GM19351 (cell line): ENCODE data around the gene GPR61.

ENCODE experiments used
- ATAC-seq: cut with Tn5 transposase; IDR thresholded peaks from one replicate; pipeline ENCODE4 v1.9.1; 2021; ENCODE audit warnings: mild to moderate bottlenecking, moderate library complexity; ENCODE audit not compliant: unreplicated experiment

GPR61 gene

GRCh38 chr1:109508001-109508872 lies 31.4 kb upstream of the GPR61 start:
- no peak for ATAC-seq

DNA sequence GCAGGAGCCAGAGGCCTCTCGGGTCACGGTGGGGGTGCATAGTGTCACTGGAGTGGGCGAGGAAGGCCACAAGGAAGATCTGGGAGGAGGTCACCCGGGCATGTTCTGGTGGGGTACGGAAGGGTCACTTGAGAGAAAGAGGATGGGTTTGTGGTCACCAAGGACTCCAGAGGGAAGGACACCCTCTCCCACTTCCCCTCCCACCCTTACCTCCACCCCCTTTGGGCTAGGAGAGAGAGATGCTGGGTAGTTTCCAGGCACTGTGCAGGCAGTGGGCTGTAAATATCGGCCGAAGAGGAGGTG lies 30.8 kb upstream of the GPR61 start:
- ATAC-seq: no peak

DNA sequence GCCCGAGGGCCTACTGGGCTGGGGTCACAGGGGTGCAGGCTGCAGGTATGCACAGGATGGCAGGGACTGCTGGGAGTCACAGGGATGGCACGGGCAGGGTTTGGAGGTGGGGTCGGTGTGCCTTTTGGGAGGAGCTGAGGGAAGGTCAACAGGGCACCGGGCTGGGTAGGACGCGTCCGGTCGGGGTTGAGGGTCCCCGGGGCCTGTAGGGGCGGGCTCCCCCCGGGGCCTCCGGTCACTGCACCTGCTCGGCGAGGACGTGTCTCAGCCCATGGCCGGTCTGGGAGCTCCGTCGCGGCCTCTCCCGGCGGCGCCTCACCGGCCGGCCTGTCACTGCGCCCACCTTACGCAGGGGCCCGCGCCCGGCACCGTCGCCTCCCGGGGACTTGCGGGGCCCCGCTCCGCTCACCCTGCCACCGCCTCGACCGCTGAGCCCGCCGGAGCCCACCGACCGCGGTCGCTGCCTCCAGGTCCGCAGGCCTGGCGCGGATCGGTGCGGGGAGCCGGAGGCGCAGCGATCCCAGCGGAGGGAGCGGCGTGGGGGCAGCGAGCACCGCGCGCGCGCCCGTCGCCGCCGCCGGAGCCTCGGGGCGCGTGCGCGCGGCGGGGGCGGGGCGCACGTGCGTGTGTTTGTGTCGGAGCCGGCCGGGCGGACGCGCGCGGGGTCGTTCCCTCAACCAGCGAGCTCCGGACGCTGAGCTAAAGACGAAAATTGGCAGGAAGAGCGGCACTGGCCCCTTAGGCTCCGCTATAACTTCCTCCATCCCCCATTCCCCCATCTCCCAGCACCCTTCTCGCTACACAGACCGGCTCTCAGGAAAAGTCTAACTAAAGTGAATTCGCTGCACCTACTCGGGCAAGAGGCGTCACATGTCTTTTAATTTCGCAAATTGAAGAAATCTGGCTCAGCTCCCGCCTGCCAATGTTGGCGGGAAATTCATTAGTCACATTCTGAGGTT lies 30.2 kb upstream of the GPR61 start, which contains the start of gene AMIGO1:
Gene AMIGO1 (minus strand): TSS at position 552 of the 959 bp plus-strand sequence. CDS start 815 bp downstream, outside the sequence.
- ATAC-seq: no peak

DNA sequence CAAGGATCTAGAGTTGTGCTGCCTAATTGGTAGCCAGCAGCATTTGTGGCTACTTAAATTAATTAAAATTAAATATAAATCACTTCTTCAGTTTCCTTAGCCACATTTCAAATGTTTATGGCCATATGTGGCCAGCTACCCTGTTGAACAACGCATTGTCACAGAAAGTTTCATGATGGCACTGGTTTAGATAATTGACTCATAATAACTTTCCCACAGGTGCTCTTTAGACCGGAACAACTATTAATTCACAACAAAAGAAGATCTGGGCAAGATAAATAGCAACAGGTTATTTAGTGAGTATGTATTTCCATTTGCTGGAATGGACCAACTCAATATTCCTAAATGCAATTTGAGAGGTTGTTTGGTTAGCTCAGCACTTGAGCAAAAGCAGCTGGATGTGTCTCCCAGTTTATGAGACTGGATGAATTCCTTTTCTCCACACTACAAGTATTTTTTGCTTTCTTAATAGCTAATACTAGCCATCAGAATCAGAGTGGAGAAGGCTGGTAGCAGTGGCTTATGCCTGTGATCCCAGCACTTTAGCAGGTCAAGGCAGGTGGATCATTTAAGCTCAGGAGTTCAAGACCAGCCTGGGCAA lies 26.5 kb upstream of the GPR61 start:
- ATAC-seq: no peak

- ATAC-seq: no peak
Measured at GRCh38 chr1:109514846-109515245, 24.8 kb upstream of the GPR61 start.

DNA sequence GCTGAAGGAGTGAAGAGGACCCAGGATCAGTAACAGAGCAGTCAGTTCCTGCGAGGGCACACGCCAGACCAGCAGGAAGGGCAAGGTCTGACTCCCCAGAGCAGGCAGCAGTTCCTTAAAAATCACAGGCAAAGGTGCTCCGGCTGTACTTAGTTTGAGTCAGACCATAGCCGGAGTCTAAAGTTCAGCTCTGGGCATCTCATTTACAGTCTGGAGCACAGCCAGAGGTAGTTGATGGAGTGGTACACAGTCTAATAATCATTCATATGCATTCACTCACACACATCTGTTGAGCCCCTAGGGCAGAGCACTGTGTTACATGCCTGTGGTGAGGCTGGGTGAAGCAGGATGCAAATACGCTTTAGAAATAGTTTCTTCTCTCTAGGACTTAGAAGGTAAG lies 22.8 kb upstream of the GPR61 start:
- no peak for ATAC-seq

GRCh38 chr1:109517337-109517736 lies 22.3 kb upstream of the GPR61 start:
- ATAC-seq: no peak

- ATAC-seq: no peak
Measured at GRCh38 chr1:109521002-109521951, 18.4 kb upstream of the GPR61 start.

DNA sequence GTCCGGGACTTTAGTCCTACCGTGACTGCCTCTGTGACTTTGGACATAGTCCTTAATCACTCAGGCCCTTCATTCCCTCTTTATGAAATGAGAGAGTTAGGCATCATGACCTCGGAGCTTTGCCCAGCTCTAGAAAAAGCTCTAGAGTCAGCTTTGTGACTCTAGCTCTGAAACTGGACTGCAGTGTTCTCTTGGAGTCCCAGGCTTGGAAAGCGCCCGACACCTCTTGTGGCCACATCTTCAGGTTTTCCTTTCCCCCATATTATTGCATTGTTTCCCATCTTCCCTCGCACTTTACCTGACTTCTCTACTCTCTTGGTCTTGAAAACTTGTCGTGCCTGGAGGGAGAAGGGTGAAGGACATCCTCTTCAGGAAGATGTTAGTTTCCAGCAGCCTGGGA lies 17.6 kb upstream of the GPR61 start:
- no peak for ATAC-seq

- ATAC-seq: no peak
Measured at GRCh38 chr1:109523706-109524105, 16.0 kb upstream of the GPR61 start.

- ATAC-seq: peak; percentile 70
Measured at GRCh38 chr1:109527098-109527811, 12.4 kb upstream of the GPR61 start.

DNA sequence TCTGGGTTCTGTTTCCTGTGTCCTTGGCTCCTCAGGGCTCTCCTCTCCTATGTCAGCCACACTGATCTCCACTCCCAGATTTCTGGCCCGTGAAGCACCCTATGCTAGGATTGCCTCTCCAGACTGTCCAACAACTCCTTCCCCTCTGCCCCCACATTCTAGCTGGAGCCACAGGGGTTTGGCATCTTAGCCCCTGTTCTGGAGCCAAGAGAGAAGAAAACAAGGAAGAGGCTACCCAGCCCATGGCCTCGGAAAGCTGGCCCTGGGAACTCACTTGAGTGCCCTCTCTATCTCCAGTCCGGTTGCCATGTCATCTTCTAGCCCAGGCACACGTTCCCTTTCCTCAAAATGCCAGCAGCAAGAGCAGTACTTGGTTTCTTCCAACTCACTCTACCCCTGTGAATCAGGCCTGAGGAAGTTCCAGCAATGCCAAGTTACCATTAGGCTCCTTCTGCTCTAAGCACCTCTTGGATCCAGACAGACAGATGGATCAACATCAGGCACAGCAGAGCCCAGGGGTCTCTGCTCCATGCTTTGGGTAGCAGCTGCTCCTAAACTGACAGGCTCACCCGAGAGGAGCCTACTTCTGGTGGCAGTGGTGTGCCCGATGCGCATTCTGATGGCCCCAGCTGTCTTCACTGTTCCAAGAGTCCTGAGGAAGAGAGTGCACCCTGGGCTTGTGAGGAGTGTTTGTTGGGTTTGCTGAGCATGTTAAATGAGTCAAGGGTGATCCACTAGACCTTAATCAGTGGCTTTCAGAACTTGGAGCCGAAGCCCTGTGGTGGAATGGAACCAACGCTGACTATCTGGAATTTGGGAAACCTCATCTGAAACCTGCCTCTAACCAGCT lies 11.6 kb upstream of the GPR61 start:
- ATAC-seq: no peak

- ATAC-seq: no peak
Measured at GRCh38 chr1:109528712-109529111, 11.0 kb upstream of the GPR61 start.

- ATAC-seq: no peak
Measured at GRCh38 chr1:109529881-109530456, 9.7 kb upstream of the GPR61 start.

DNA sequence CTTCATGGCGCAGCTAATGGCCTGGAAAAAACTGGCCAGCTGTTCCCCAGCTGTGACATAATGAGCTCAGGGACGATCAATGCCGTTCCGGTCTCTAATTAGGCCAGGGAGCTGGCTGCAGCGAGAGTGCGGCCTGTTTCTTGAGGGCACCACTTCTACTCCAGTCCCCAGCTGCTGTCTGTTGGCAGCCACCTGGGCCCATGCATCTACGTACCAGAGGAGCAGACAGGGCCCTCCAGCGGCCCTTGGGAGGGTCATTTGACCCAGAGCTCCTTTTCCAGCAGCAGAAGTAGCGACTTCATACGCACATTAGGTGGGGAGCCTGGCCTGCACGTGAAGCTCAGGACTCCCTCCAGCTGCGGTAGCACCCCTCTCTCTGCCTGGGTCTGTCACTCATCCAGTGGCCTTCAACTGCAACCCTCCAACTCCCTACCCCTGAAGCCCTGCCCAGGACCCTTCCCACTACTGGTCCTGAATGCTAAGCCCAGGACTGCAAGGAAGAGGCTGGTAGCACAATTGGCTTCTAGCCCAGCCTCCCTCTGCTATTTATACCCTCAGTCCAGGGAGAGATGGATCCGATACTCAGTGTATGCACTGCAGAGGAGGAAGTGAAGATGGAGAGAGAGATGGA lies 9.1 kb upstream of the GPR61 start:
- no peak for ATAC-seq

DNA sequence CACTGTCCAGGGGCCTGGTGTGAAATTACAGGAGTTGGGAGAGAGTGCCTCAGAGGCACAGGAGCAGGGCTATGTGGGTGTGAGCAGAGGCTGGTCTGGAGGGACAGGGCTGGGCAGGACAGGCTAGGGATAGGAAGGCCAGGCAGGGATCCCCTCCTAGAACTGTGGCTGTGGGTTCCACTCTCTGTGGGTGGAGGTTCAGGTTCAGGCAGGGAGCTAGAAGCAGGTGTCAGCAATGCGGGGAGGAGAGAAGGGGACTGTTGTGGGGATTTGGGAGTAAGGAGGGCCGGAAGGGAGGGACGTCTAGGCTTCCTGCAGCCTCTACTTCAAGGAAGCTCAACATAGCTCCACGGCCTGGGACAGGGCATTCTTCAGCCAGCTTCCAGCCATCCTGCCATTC lies 8.3 kb upstream of the GPR61 start:
- ATAC-seq: no peak

DNA sequence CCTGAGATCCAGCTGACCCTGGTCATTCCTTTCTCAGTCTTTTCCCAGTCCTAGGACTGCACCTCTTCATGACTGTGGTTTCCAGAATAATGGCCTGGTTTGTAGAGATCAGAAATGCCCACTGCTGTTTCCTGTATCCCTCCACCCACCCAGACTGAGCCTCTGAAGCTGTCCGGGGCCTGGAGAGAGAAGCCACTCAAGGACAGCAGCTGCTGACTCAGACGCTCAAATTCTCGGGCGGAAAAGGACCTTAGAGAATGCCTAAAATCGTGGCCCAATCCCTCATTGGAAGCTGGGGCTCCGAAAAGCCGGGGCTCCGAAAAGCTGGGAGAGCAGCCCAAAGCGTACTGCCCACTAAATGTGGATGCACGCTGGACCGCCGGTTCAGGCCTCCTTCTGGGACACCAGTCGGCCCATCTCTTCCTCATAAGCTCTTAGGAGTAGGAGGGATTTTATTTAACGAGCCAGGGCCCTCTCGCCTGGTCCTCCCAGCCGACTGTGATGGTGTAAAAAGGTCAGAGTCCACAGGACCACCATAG lies 7.8 kb upstream of the GPR61 start:
- ATAC-seq: no peak
